HepG2 (cell line): Measurements from ENCODE around the gene C2orf80.

ENCODE experiments used
- CBX2 ChIP-seq, 2 experiments: fragments of 200-600 bp in 1 of 2; sonication (generic); formaldehyde crosslinking in 1 of 2; IDR thresholded peaks; 2 replicates each; pipeline versions ENCODE4 v1.7.0 to v1.8.1; 2018 to 2022; ENCODE audit warnings: low read depth in 2 of 2, low read length in 1 of 2, mild to moderate bottlenecking in 1 of 2, missing genetic modification reagents in 1 of 2
- CHD2 ChIP-seq: IDR thresholded peaks from 2 replicates; pipeline ENCODE4 v1.6.1; 2011; ENCODE audit warnings: low read depth, low read length, improper control_type of control experiment
- MYC ChIP-seq: sonication (generic); formaldehyde crosslinking; IDR thresholded peaks from 2 replicates; pipeline ENCODE4 v1.9.0; 2021; ENCODE audit warnings: missing genetic modification reagents, borderline replicate concordance
- NCOA1 ChIP-seq: sonication (generic); formaldehyde crosslinking; IDR thresholded peaks from 2 replicates; pipeline ENCODE4 v1.9.0; 2021; ENCODE audit warnings: missing genetic modification reagents
- RBAK ChIP-seq: sonication (generic); formaldehyde crosslinking; IDR thresholded peaks from 2 replicates; pipeline ENCODE4 v1.5.1; 2020; ENCODE audit warnings: mild to moderate bottlenecking, missing genetic modification reagents
- RORA ChIP-seq: sonication (generic); formaldehyde crosslinking; IDR thresholded peaks from 2 replicates; pipeline ENCODE4 v1.5.0; 2020; ENCODE audit warnings: mild to moderate bottlenecking, missing genetic modification reagents, moderate library complexity
- ZBTB10 ChIP-seq: sonication (generic); formaldehyde crosslinking; IDR thresholded peaks from 2 replicates; pipeline ENCODE4 v1.4.0; 2020; ENCODE audit warnings: missing genetic modification reagents, borderline replicate concordance
- TF ChIP-seq, protein P1 (sequence below), 2 experiments: IDR thresholded peaks; 2 replicates each; pipeline ENCODE4 v1.6.1; 2011 to 2012; ENCODE audit warnings: low read length in 2 of 2, borderline replicate concordance in 1 of 2, low read depth in 1 of 2, mild to moderate bottlenecking in 1 of 2, moderate library complexity in 1 of 2

DNA sequence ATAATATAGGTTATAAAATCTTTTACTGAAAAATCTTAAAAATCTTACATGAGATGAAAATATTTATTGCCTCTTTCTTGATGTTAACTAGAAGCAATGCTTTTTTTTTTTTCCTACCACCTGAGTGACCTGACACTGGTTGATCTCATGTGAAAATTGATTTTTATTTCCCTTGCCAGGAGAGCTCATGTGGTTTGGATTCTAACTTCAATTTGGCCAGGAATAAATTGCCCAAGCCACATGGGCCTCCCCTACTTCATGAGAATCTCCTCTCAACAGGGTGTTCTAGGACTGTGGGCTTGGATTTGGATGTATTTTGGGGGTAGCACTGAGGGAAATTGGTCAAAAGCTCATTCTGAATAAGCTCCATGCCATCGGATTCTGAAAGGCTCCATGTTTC, 45.0 kb upstream of the C2orf80 start:
- no peak for TF ChIP-seq NCOA1 (CRISPR knock-in tag)
- TF ChIP-seq RBAK (CRISPR knock-in tag), result no peak
- TF ChIP-seq MYC, result no peak
- TF ChIP-seq ZBTB10 (CRISPR knock-in tag), result no peak
- TF ChIP-seq CBX2 (IDR thresholded peaks at IDR 0.05; ENCODE audit: low read depth, low read length), result no peak
- TF ChIP-seq CBX2 (CRISPR knock-in tag; IDR thresholded peaks at IDR 0.05; ENCODE audit: low read depth), result no peak
- TF ChIP-seq RORA, result no peak
- TF ChIP-seq, protein P1, sequence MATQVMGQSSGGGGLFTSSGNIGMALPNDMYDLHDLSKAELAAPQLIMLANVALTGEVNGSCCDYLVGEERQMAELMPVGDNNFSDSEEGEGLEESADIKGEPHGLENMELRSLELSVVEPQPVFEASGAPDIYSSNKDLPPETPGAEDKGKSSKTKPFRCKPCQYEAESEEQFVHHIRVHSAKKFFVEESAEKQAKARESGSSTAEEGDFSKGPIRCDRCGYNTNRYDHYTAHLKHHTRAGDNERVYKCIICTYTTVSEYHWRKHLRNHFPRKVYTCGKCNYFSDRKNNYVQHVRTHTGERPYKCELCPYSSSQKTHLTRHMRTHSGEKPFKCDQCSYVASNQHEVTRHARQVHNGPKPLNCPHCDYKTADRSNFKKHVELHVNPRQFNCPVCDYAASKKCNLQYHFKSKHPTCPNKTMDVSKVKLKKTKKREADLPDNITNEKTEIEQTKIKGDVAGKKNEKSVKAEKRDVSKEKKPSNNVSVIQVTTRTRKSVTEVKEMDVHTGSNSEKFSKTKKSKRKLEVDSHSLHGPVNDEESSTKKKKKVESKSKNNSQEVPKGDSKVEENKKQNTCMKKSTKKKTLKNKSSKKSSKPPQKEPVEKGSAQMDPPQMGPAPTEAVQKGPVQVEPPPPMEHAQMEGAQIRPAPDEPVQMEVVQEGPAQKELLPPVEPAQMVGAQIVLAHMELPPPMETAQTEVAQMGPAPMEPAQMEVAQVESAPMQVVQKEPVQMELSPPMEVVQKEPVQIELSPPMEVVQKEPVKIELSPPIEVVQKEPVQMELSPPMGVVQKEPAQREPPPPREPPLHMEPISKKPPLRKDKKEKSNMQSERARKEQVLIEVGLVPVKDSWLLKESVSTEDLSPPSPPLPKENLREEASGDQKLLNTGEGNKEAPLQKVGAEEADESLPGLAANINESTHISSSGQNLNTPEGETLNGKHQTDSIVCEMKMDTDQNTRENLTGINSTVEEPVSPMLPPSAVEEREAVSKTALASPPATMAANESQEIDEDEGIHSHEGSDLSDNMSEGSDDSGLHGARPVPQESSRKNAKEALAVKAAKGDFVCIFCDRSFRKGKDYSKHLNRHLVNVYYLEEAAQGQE (IDR thresholded peaks at IDR 0.05; ENCODE audit: borderline replicate concordance in 1 of 2, low read depth in 1 of 2, low read length in 2 of 2), result no peak
- no peak for TF ChIP-seq CHD2
